K562 (cell line): ENCODE results near the gene ZDHHC6. TPM values are rescaled to one million over a fixed set of nuclear protein-coding genes. Genes with fewer than 3 reads are reported as not detected.

Source experiments
- ATAC-seq: fragments of 200-7000 bp; cut with Tn5 transposase; 3 replicates; pipeline ENCODE4 v1.9.1; 2020; ENCODE audit warnings: moderate library complexity
- BruUV-seq: library from RNA; stranded (reverse); fragments of 400-500 nt; replicated peaks from 2 replicates; lab custom pipeline; 2021; lab: Mats Ljungman, UMichigan
- CTCF ChIA-PET: fragments of 300-600 bp; formaldehyde crosslinking; extraction: SDS; loops from one replicate; lab custom pipeline; 2021; ENCODE audit warnings: low intra/inter-chr PET ratio; lab: Yijun Ruan, JAX
- POLR2A ChIA-PET: fragments of 300-600, 350-650 bp; sonication (Branson Sonifier 250); formaldehyde crosslinking; extraction: SDS; loops from one replicate; lab custom pipeline; 2021; ENCODE audit warnings: antibody characterized with exemption, inconsistent platforms; lab: Yijun Ruan, JAX
- DNase-seq, 4 experiments: peaks; one replicate each; pipeline versions ENCODE4 v3.0.0 to v3.0.0-alpha.2; 2011 to 2018; ENCODE audit warnings: low spot score in 3 of 4, mixed read lengths in 3 of 4; ENCODE audit errors: extremely low read depth in 1 of 4
- FAIRE-seq: peaks from 2 replicates; lab custom pipeline; 2011; peaks lifted over from hg19 to GRCh38; lab: Jason Lieb, UNC
- H2AFZ ChIP-seq: 2 replicates; pipeline ENCODE4 v1.6.0; 2011; ENCODE audit warnings: low read depth, low read length, control low read depth, inconsistent platforms
- H3K27ac ChIP-seq: fragments of 200-600 bp; 3 replicates; pipeline ENCODE4 v1.8.0; 2011; ENCODE audit warnings: low read depth, mild to moderate bottlenecking, control low read depth, inconsistent platforms, low read length, moderate library complexity, mixed read lengths; ENCODE audit errors: extremely low read depth
- H3K27me3 ChIP-seq, 2 experiments: fragments of 300-600 bp in 1 of 2; 2 replicates in 1 of 2; 3 replicates in 1 of 2; pipeline versions ENCODE4 v1.6.0 to v1.8.0; 2011; ENCODE audit warnings: inconsistent platforms in 2 of 2, low read length in 2 of 2, mild to moderate bottlenecking in 1 of 2, mixed read lengths in 1 of 2, moderate library complexity in 1 of 2; ENCODE audit not compliant: control insufficient read depth in 2 of 2, insufficient read depth in 2 of 2
- H3K36me3 ChIP-seq: fragments of 300-600 bp; 3 replicates; pipeline ENCODE4 v1.8.0; 2011; ENCODE audit warnings: mild to moderate bottlenecking, low read length, inconsistent platforms; ENCODE audit not compliant: control insufficient read depth, insufficient read depth
- H3K4me1 ChIP-seq, 2 experiments: fragments of 200-600 bp in 1 of 2; replicated peaks in 1 of 2; 2 replicates in 1 of 2; 3 replicates in 1 of 2; pipeline versions ENCODE4 v1.5.1 to v1.8.0; 2011; ENCODE audit warnings: inconsistent platforms in 2 of 2, low read length in 2 of 2, mild to moderate bottlenecking in 1 of 2, mixed read lengths in 1 of 2, moderate library complexity in 1 of 2; ENCODE audit not compliant: control insufficient read depth in 2 of 2, insufficient read depth in 2 of 2
- H3K4me2 ChIP-seq: 2 replicates; pipeline ENCODE4 v1.6.1; 2011; ENCODE audit warnings: low read length, control low read depth, inconsistent platforms, mixed read lengths; ENCODE audit not compliant: insufficient read depth
- H3K4me3 ChIP-seq: fragments of 200-600 bp; sonication (generic), shearing (Covaris generic); 2 replicates; pipeline ENCODE4 v1.5.1; 2016; ENCODE audit warnings: control low read depth, inconsistent platforms
- H3K79me2 ChIP-seq: fragments of 200-600 bp; 3 replicates; pipeline ENCODE4 v1.8.0; 2011; ENCODE audit warnings: low read length, inconsistent platforms; ENCODE audit not compliant: control insufficient read depth, insufficient read depth
- H3K9ac ChIP-seq, 2 experiments: 2 replicates each; pipeline versions ENCODE4 v1.6.0 to v1.6.1; 2011; ENCODE audit warnings: low read depth in 2 of 2, low read length in 2 of 2, control low read depth in 1 of 2, inconsistent platforms in 1 of 2, mild to moderate bottlenecking in 1 of 2, mixed read lengths in 1 of 2; ENCODE audit not compliant: insufficient read depth in 1 of 2
- H3K9me1 ChIP-seq: one replicate; pipeline ENCODE4 v1.6.0; 2011; ENCODE audit warnings: inconsistent platforms, mild to moderate bottlenecking, low read length, moderate library complexity; ENCODE audit not compliant: control insufficient read depth, insufficient read depth
- H3K9me3 ChIP-seq: replicated peaks from 2 replicates; pipeline ENCODE4 v1.5.1; 2011; ENCODE audit warnings: low read depth, low read length, inconsistent platforms; ENCODE audit not compliant: control insufficient read depth, insufficient read depth
- H4K20me1 ChIP-seq: replicated peaks from 2 replicates; pipeline ENCODE4 v1.6.1; 2011; ENCODE audit warnings: low read length, inconsistent platforms, mixed read lengths; ENCODE audit not compliant: control insufficient read depth, insufficient read depth
- JUN ChIP-seq, 2 experiments: sonication (generic) in 1 of 2; formaldehyde crosslinking in 1 of 2; IDR thresholded peaks; 2 replicates each; pipeline versions ENCODE4 v1.6.1 to v1.8.0; 2012 to 2022; ENCODE audit warnings: borderline replicate concordance in 2 of 2, mild to moderate bottlenecking in 2 of 2, improper control_type of control experiment in 1 of 2, low read depth in 1 of 2, low read length in 1 of 2, missing genetic modification reagents in 1 of 2
- KAT8 ChIP-seq: fragments of 450-650 bp; IDR thresholded peaks from 2 replicates; pipeline ENCODE4 v1.6.1; 2016; ENCODE audit warnings: low read depth, mild to moderate bottlenecking
- MEF2D ChIP-seq: conservative IDR thresholded peaks from 2 replicates; pipeline ENCODE4 v1.6.1; 2016; ENCODE audit warnings: low read depth, missing genetic modification characterization, missing compliant biosample characterization
- NBN ChIP-seq: fragments of 450-650 bp; IDR thresholded peaks from 2 replicates; pipeline ENCODE4 v1.6.1; 2016; ENCODE audit warnings: low read depth, mild to moderate bottlenecking
- PTBP1 ChIP-seq: fragments of 200-400 bp; formaldehyde crosslinking; IDR thresholded peaks from 2 replicates; pipeline ENCODE4 v1.6.1; 2017; ENCODE audit warnings: low read depth, low read length
- THRAP3 ChIP-seq: fragments of 450-650 bp; IDR thresholded peaks from 2 replicates; pipeline ENCODE4 v1.6.1; 2016; ENCODE audit warnings: mild to moderate bottlenecking, inconsistent platforms, borderline replicate concordance
- UBTF ChIP-seq, 2 experiments: IDR thresholded peaks; 2 replicates each; pipeline ENCODE4 v1.6.1; 2012; ENCODE audit warnings: improper control_type of control experiment in 2 of 2, low read depth in 2 of 2, low read length in 2 of 2, borderline replicate concordance in 1 of 2
- ZNF133 ChIP-seq: fragments of 250-450 bp; sonication (Bioruptor Pico); IDR thresholded peaks from 2 replicates; pipeline ENCODE4 v1.4.0; 2020; ENCODE audit warnings: mild to moderate bottlenecking
- ZNF134 ChIP-seq: fragments of 250-450 bp; sonication (Bioruptor Pico); conservative IDR thresholded peaks from 2 replicates; pipeline ENCODE4 v1.4.0; 2020
- ZNF395 ChIP-seq: fragments of 200-800 bp; sonication (Bioruptor generic); IDR thresholded peaks from 2 replicates; pipeline ENCODE4 v1.6.1; 2017; ENCODE audit warnings: missing genetic modification characterization, missing compliant biosample characterization
- ZNF408 ChIP-seq: fragments of 250-450 bp; sonication (Bioruptor Pico); IDR thresholded peaks from 2 replicates; pipeline ENCODE4 v1.4.0; 2020; ENCODE audit warnings: low read depth, mild to moderate bottlenecking, moderate library complexity
- ZNF592 ChIP-seq: fragments of 450-650 bp; IDR thresholded peaks from 2 replicates; pipeline ENCODE4 v1.6.1; 2017; ENCODE audit warnings: antibody characterized with exemption, mild to moderate bottlenecking
- ZSCAN29 ChIP-seq: fragments of 450-650 bp; IDR thresholded peaks from 2 replicates; pipeline ENCODE4 v1.6.1; 2017
- WGBS: fragments of 100-300 bp; shearing (Covaris generic); methylation state at CpG from one replicate; pipeline ENCODE4 v1.1.6; 2016; ENCODE audit warnings: low coverage, mixed read lengths; ENCODE audit not compliant: insufficient coverage; ENCODE audit errors: missing lambda C conversion rate; 5-methylcytosine and 5-hydroxymethylcytosine counted together
- in situ Hi-C: fragments of 300-500 bp; cut with MboI; formaldehyde crosslinking; loops from 4 replicates; pipeline ENCODE4 v1.15.0; 2018; ENCODE audit warnings: inconsistent platforms, mixed read lengths
- intact Hi-C: fragments of 100-400 bp; cut with micrococcal nuclease; formaldehyde crosslinking; loops from 2 replicates; pipeline ENCODE4 v1.14.2; 2022
- polyA plus RNA-seq, 8 experiments: library from polyadenylated mRNA; depleted of rRNA in 4 of 8; stranded (reverse) in 5 of 8; unstranded in 3 of 8; fragments of >200 nt; fragmentation: Nextera tagmentation in 2 of 8; fragmentation: Illumina TruSeq in 1 of 8; extraction: Ambion mirVana in 2 of 8; extraction: Trizol in 1 of 8; gene quantifications; 2 replicates each; pipeline versions ENCODE4 v1.2.1 to v1.2.3, GENCODE V29; 2011 to 2014; ENCODE audit warnings: inconsistent platforms in 1 of 8, missing spikeins in 1 of 8
- total RNA-seq, 7 experiments: library from RNA; depleted of rRNA in 6 of 7; stranded (reverse); fragments of >200 nt in 6 of 7; fragmentation: Illumina TruSeq in 2 of 7; extraction: Trizol in 2 of 7; gene quantifications; 2 replicates each; pipeline versions ENCODE4 v1.2.1 to v1.2.3, GENCODE V29; 2011 to 2021; ENCODE audit warnings: low replicate concordance in 1 of 7

ZDHHC6 gene
- total and polyA plus RNA-seq, 9 of the 15 experiments (the other 6 are each of a cell fraction or from before 2014, with no cell fraction given), result 13.6 to 30.5 (median 21.5) TPM

- TF ChIP-seq THRAP3 (no peak), ZNF395 (CRISPR knock-in tag) (no peak), NBN (no peak), KAT8 (no peak)
These were observed 61.5 kb downstream of the ZDHHC6 start (continued) for GRCh38 chr10:112385201-112385600.

GRCh38 chr10:112384141-112384540 is 62.6 kb downstream of the ZDHHC6 start:
- Histone ChIP-seq H2AFZ (no peak overlapping the region), H4K20me1 (no peaks in the 10 kb centered on the region), H3K27ac (no peak overlapping the region), H3K79me2 (no peaks in the 10 kb centered on the region), H3K4me1 (peaks cover 11 to 15% of the 10 kb centered on the region in 2 experiments; a peak in 4 of 5 replicates), H3K9me3 (no peaks in the 10 kb centered on the region), H3K36me3 (no peaks in the 10 kb centered on the region), H3K9ac (no peak overlapping the region), H3K9me1 (no peaks in the 10 kb centered on the region), H3K4me3 (no peak overlapping the region), H3K4me2 (no peak overlapping the region), H3K27me3 (no peaks in the 10 kb centered on the region)
- ChIA-PET POLR2A (no interaction called here), CTCF (no interaction called here)
- no TSS peak for BruUV-seq
- in situ Hi-C loops (no loop called here), intact Hi-C loops (no loop called here)
- WGBS, result 47% methylated on average over 2 of the region's 2 CpGs
- no peak for FAIRE-seq
- no peak for DNase-seq
- ATAC-seq, result no peak
- TF ChIP-seq ZSCAN29, result no peak
- no peak for TF ChIP-seq ZNF592
- TF ChIP-seq MEF2D (tag), result no peak
- no peak for TF ChIP-seq ZNF133 (CRISPR knock-in tag)
- no peak for TF ChIP-seq ZNF408 (CRISPR knock-in tag)
- TF ChIP-seq PTBP1, result no peak
- no peak for TF ChIP-seq JUN (IDR thresholded peaks at IDR 0.05; ENCODE audit: borderline replicate concordance, low read depth, low read length)
- no peak for TF ChIP-seq JUN (CRISPR knock-in tag; IDR thresholded peaks at IDR 0.05; ENCODE audit: borderline replicate concordance)
- TF ChIP-seq UBTF (IDR thresholded peaks at IDR 0.05; ENCODE audit: borderline replicate concordance in 1 of 2, low read depth in 2 of 2, low read length in 2 of 2), result no peak
- TF ChIP-seq ZNF134 (CRISPR knock-in tag), result no peak
